Neural cell (in vitro differentiated cells): ENCODE measurements around the gene LTK. TPM values are rescaled to one million over a fixed set of nuclear protein-coding genes. Genes with fewer than 3 reads are reported as not detected.

Experiments used
- H2AFZ ChIP-seq: fragments of 200-600, 300-800 bp; sonication (generic), shearing (Covaris generic); 2 replicates; pipeline ENCODE4 v1.6.0; 2014; ENCODE audit warnings: low read depth, mild to moderate bottlenecking, antibody characterized with exemption, low read length, moderate library complexity
- H3F3A ChIP-seq: fragments of 200-600 bp; shearing (Covaris generic); 2 replicates; pipeline ENCODE4 v1.6.1; 2016; ENCODE audit warnings: mild to moderate bottlenecking, moderate library complexity, mixed read lengths, antibody characterized with exemption, low read length; ENCODE audit not compliant: insufficient read depth, poor library complexity, severe bottlenecking
- H3K27ac ChIP-seq: fragments of 200-600, 300-800 bp; sonication (generic), shearing (Covaris generic); 2 replicates; pipeline ENCODE4 v1.5.1; 2014; ENCODE audit warnings: mild to moderate bottlenecking, low read length, moderate library complexity
- H3K27me3 ChIP-seq: fragments of 300-800, 200-600 bp; sonication (generic), shearing (Covaris generic); 2 replicates; pipeline ENCODE4 v1.6.0; 2014; ENCODE audit warnings: mild to moderate bottlenecking, low read depth, low read length, moderate library complexity; ENCODE audit not compliant: insufficient read depth
- H3K36me3 ChIP-seq: fragments of 300-800, 200-600 bp; sonication (generic), shearing (Covaris generic); 2 replicates; pipeline ENCODE4 v1.5.1; 2014; ENCODE audit warnings: mild to moderate bottlenecking, antibody characterized with exemption, low read length, moderate library complexity; ENCODE audit not compliant: insufficient read depth
- H3K4me2 ChIP-seq: fragments of 300-800, 200-600 bp; sonication (generic), shearing (Covaris generic); 2 replicates; pipeline ENCODE4 v1.6.0; 2014; ENCODE audit warnings: mild to moderate bottlenecking, low read length
- H3K4me3 ChIP-seq: fragments of 300-800, 200-600 bp; sonication (generic), shearing (Covaris generic); 2 replicates; pipeline ENCODE4 v1.5.1; 2014; ENCODE audit warnings: mild to moderate bottlenecking, low read length, moderate library complexity
- H3K79me2 ChIP-seq: fragments of 200-600 bp; shearing (Covaris generic); replicated peaks from 2 replicates; pipeline ENCODE4 v1.6.0; 2014; ENCODE audit warnings: mild to moderate bottlenecking, low read length, moderate library complexity; ENCODE audit not compliant: insufficient read depth
- H3K9ac ChIP-seq: fragments of 300-800, 200-600 bp; sonication (generic), shearing (Covaris generic); 2 replicates; pipeline ENCODE4 v1.6.1; 2016; ENCODE audit warnings: mild to moderate bottlenecking, low read length, mixed read lengths
- H3K9me2 ChIP-seq: fragments of 200-600 bp; shearing (Covaris generic); 2 replicates; pipeline ENCODE4 v1.6.1; 2016; ENCODE audit warnings: mild to moderate bottlenecking, low read length, mixed read lengths; ENCODE audit not compliant: insufficient read depth
- H3K9me3 ChIP-seq: fragments of 200-600, 300-800 bp; sonication (generic), shearing (Covaris generic); 2 replicates; pipeline ENCODE4 v1.6.1; 2016; ENCODE audit warnings: mild to moderate bottlenecking, mixed run types, low read length, moderate library complexity, mixed read lengths
- H4K20me1 ChIP-seq: fragments of 200-600 bp; shearing (Covaris generic); 2 replicates; pipeline ENCODE4 v1.6.1; 2016; ENCODE audit warnings: mild to moderate bottlenecking, mixed run types; ENCODE audit not compliant: insufficient read depth
- CTCF ChIP-seq: fragments of 450-650 bp; IDR thresholded peaks from 2 replicates; pipeline ENCODE4 v1.5.1; 2014; ENCODE audit warnings: antibody characterized with exemption, mild to moderate bottlenecking, moderate library complexity; ENCODE audit not compliant: poor library complexity, severe bottlenecking
- EP300 ChIP-seq: fragments of 450-650 bp; conservative IDR thresholded peaks from 2 replicates; pipeline ENCODE4 v1.6.1; 2014; ENCODE audit warnings: antibody characterized with exemption, mild to moderate bottlenecking, moderate library complexity; ENCODE audit not compliant: poor library complexity, severe bottlenecking
- EZH2 ChIP-seq: fragments of 200-600, 300-800 bp; shearing (Covaris generic), sonication (generic); IDR thresholded peaks from 2 replicates; pipeline ENCODE4 v1.6.1; 2014; ENCODE audit warnings: antibody characterized with exemption, low read length, borderline replicate concordance, mild to moderate bottlenecking; ENCODE audit not compliant: insufficient read depth, poor library complexity, severe bottlenecking
- MXI1 ChIP-seq: fragments of 450-650 bp; conservative IDR thresholded peaks from 2 replicates; pipeline ENCODE4 v1.6.1; 2014; ENCODE audit warnings: antibody characterized with exemption, mild to moderate bottlenecking; ENCODE audit not compliant: poor library complexity, severe bottlenecking
- POLR2AphosphoS5 ChIP-seq: IDR thresholded peaks from 2 replicates; pipeline ENCODE4 v1.6.1; 2012
- RAD21 ChIP-seq: fragments of 450-650 bp; conservative IDR thresholded peaks from 2 replicates; pipeline ENCODE4 v1.6.1; 2014; ENCODE audit warnings: antibody characterized with exemption, mild to moderate bottlenecking, moderate library complexity
- REST ChIP-seq: IDR thresholded peaks from 2 replicates; pipeline ENCODE4 v1.6.1; 2012; ENCODE audit warnings: borderline replicate concordance
- SMC3 ChIP-seq: fragments of 450-650 bp; conservative IDR thresholded peaks from 2 replicates; pipeline ENCODE4 v1.6.1; 2014; ENCODE audit warnings: antibody characterized with exemption, mild to moderate bottlenecking, moderate library complexity; ENCODE audit not compliant: poor library complexity
- TAF1 ChIP-seq: IDR thresholded peaks from 2 replicates; pipeline ENCODE4 v1.6.1; 2012; ENCODE audit warnings: low read depth
- polyA plus RNA-seq: library from polyadenylated mRNA; depleted of rRNA; stranded (reverse); fragments of >200 nt; gene quantifications from 2 replicates; pipeline ENCODE4 v1.2.3, GENCODE V29; 2014

Gene LTK
- polyA plus RNA-seq, 1 donor from 2014 or later, result 0.28 TPM

GRCh38 chr15:41494190-41494921 is 19.3 kb downstream of the LTK start:
- Histone ChIP-seq H2AFZ (no peak overlapping the region), H3K9me2 (no peaks in the 10 kb centered on the region), H3K9me3 (no peaks in the 10 kb centered on the region), H3K4me2 (no peak overlapping the region), H3K27ac (no peak overlapping the region), H3K27me3 (peaks cover 80% of the 10 kb centered on the region), H3K9ac (peak overlapping the region; percentile 23), H3K36me3 (no peaks in the 10 kb centered on the region), H4K20me1 (no peaks in the 10 kb centered on the region), H3F3A (no peaks in the 10 kb centered on the region), H3K79me2 (no peaks in the 10 kb centered on the region), H3K4me3 (peak overlapping the region; percentile 66)
- TF ChIP-seq MXI1 (peak; percentile 4), CTCF (no peak), RAD21 (no peak), POLR2AphosphoS5 (peak; percentile 31), TAF1 (no peak), EP300 (no peak), EZH2 (peak; percentile 84), SMC3 (no peak), REST (no peak)

- Histone ChIP-seq H3K36me3 (no peaks in the 10 kb centered on the region), H3K4me3 (peak overlapping the region; percentile 66), H3K9ac (peak overlapping the region; percentile 23), H2AFZ (no peak overlapping the region), H3F3A (no peaks in the 10 kb centered on the region), H3K4me2 (no peak overlapping the region), H4K20me1 (no peaks in the 10 kb centered on the region), H3K27me3 (peaks cover 75% of the 10 kb centered on the region), H3K9me3 (no peaks in the 10 kb centered on the region), H3K79me2 (no peaks in the 10 kb centered on the region), H3K27ac (no peak overlapping the region), H3K9me2 (no peaks in the 10 kb centered on the region)
- TF ChIP-seq EZH2, result no peak
- TF ChIP-seq MXI1, result peak; percentile 14
- no peak for TF ChIP-seq CTCF
- no peak for TF ChIP-seq TAF1
- TF ChIP-seq SMC3, result no peak
These were observed 19.8 kb downstream of the LTK start for GRCh38 chr15:41493902-41494189.
